ENCODE measurements around the gene CLEC3B.
A peak's percentile ranks its signal among the peaks of the same experiment; 100 is the strongest.

DNA sequence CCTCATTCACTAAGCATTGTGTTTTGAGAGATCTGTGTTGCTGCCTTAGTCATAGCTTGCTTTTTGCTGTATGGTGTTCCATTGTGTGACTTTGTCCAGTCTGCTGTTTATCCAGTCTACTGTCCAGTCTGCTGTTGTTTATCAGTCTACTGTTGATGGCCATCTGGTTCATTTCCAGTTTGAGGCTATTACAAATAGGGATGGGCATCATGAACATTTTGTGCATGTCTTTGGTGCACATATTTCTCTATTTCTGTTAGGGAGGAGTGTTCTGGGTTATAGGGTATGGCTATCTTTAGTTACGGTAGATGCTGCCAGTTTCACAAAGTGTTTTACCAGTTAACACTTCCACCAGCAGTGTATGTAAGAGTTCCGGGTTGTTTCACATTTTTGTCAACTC, 22.2 kb upstream of the CLEC3B start:
- TF ChIP-seq, protein P1, sequence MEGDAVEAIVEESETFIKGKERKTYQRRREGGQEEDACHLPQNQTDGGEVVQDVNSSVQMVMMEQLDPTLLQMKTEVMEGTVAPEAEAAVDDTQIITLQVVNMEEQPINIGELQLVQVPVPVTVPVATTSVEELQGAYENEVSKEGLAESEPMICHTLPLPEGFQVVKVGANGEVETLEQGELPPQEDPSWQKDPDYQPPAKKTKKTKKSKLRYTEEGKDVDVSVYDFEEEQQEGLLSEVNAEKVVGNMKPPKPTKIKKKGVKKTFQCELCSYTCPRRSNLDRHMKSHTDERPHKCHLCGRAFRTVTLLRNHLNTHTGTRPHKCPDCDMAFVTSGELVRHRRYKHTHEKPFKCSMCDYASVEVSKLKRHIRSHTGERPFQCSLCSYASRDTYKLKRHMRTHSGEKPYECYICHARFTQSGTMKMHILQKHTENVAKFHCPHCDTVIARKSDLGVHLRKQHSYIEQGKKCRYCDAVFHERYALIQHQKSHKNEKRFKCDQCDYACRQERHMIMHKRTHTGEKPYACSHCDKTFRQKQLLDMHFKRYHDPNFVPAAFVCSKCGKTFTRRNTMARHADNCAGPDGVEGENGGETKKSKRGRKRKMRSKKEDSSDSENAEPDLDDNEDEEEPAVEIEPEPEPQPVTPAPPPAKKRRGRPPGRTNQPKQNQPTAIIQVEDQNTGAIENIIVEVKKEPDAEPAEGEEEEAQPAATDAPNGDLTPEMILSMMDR (IDR thresholded peaks at IDR 0.05), result no peak
- TF ChIP-seq POLR2A (IDR thresholded peaks at IDR 0.05) (no peak), EP300 (IDR thresholded peaks at IDR 0.05) (peak in 1 of 2 donors; percentile 28)

Measured in tibial nerve (tissue), 4 donors.